ENCODE data around the gene CHMP2B.

DNA sequence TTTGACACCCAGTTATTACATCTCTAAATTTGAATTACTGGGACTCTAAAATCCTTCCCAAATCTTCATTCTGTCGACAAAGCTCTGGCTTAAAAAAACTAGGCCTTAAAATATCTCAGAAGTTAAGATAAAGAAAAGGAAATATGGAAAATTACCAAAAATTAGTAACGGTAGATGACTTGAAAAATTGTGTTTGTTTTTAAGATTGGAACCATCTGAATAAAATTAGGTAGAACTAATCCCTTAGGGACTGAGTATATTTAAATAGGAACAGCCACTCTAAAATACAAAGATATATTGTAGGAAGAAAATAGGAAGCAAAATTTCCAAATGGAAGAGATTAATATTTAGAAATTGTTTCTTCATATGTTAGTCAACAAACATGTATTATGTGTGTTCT, 45.1 kb upstream of the CHMP2B start:
- TF ChIP-seq, protein P1, sequence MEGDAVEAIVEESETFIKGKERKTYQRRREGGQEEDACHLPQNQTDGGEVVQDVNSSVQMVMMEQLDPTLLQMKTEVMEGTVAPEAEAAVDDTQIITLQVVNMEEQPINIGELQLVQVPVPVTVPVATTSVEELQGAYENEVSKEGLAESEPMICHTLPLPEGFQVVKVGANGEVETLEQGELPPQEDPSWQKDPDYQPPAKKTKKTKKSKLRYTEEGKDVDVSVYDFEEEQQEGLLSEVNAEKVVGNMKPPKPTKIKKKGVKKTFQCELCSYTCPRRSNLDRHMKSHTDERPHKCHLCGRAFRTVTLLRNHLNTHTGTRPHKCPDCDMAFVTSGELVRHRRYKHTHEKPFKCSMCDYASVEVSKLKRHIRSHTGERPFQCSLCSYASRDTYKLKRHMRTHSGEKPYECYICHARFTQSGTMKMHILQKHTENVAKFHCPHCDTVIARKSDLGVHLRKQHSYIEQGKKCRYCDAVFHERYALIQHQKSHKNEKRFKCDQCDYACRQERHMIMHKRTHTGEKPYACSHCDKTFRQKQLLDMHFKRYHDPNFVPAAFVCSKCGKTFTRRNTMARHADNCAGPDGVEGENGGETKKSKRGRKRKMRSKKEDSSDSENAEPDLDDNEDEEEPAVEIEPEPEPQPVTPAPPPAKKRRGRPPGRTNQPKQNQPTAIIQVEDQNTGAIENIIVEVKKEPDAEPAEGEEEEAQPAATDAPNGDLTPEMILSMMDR (IDR thresholded peaks at IDR 0.05; ENCODE audit: insufficient read depth, low read length): no peak
- no peak for TF ChIP-seq POLR2AphosphoS5 (IDR thresholded peaks at IDR 0.05; ENCODE audit: low read depth)

Measured in HL-60 (cell line).